Measurements from ENCODE around the gene EFHC2. TPM values are rescaled to one million over a fixed set of nuclear protein-coding genes. Genes with fewer than 3 reads are reported as not detected.

The EFHC2 gene
- total RNA-seq, 1 donor from 2014 or later = under 0.01 TPM

DNA sequence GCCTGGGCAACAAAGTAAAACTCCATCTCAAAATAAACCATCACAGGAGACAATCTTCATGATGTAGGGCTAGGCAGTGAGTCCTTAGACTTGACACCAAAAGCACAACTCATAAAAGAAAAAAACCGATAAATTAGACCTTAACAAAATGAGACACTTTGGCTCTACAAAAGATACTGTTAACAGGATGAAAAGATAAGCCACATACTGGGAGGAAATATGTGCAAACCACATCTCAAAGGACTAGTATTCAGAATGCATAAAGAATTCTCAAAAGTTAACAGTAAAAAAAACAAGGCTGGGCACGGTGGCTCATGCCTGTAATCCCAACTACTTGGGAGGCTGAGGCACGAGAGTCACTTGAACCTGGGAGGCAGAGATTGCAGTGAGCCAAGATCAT is 13.2 kb downstream of the EFHC2 start:
- H3K27me3 ChIP-seq (ENCODE audit: control insufficient read depth, insufficient read depth, low read length) = no peaks in the 10 kb centered on the region
- H3K36me3 ChIP-seq (ENCODE audit: control insufficient read depth, insufficient read depth, low read length) = no peaks in the 10 kb centered on the region
- DNase-seq (ENCODE audit: low read depth) (no peak), FAIRE-seq (no peak)
- no peak overlapping the region for H3K4me3 ChIP-seq (ENCODE audit: low read depth, low read length)
- no peak for TF ChIP-seq CTCF (IDR thresholded peaks at IDR 0.05; ENCODE audit: insufficient read depth, low read length, severe bottlenecking)

GRCh38 chrX:44319550-44319949 is 23.9 kb downstream of the EFHC2 start:
- Histone ChIP-seq H3K4me3 (ENCODE audit: low read depth, low read length) (no peak overlapping the region), H3K27me3 (ENCODE audit: control insufficient read depth, insufficient read depth, low read length) (no peaks in the 10 kb centered on the region), H3K36me3 (ENCODE audit: control insufficient read depth, insufficient read depth, low read length) (no peaks in the 10 kb centered on the region)
- FAIRE-seq (no peak), DNase-seq (ENCODE audit: low read depth) (no peak)
- no peak for TF ChIP-seq CTCF (IDR thresholded peaks at IDR 0.05; ENCODE audit: insufficient read depth, low read length, severe bottlenecking)

DNA sequence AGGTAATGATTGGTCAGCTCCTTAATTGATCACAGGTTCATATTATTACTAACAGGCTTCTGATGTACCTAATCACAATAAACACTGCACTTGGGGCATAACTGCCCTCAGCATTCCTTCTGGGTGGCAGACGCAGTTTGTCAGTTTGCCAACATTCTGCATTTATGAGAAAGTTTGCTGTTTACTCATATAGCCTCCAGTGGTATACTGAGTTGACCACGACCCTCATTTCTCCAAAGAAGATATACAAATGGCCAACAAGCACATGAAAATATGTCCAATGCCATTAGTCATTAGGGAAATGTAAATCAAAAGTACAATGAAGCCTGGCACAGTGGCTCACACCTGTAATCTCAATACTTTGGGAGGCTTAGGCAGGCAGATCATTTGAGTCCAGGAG is 26.3 kb downstream of the EFHC2 start:
- TF ChIP-seq CTCF (IDR thresholded peaks at IDR 0.05; ENCODE audit: insufficient read depth, low read length, severe bottlenecking) = no peak
- DNase-seq (ENCODE audit: low read depth) (peak; percentile 1), FAIRE-seq (no peak)
- H3K4me3 ChIP-seq (ENCODE audit: low read depth, low read length) = no peak overlapping the region
- no peaks in the 10 kb centered on the region for H3K36me3 ChIP-seq (ENCODE audit: control insufficient read depth, insufficient read depth, low read length)
- H3K27me3 ChIP-seq (ENCODE audit: control insufficient read depth, insufficient read depth, low read length) = no peaks in the 10 kb centered on the region

DNA sequence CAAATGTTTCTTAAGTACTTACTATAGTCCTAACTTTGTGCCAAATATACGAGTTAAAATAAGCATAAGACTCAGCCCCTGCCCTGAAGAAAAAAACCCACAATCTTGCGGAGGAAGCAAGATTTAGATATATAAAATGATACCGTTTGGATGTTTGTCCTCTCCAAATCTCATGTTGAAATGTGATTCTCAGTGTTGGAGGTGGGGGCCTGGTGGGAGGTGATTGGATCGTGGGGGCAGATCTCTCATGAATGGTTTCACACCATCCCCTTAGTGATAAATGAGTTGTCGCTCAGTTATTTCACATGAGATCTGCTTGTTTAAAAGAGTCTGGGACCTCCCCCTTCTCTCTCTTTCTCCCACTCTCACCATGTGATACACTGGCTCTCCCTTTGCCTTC is 28.7 kb downstream of the EFHC2 start:
- H3K27me3 ChIP-seq (ENCODE audit: control insufficient read depth, insufficient read depth, low read length) = no peaks in the 10 kb centered on the region
- no peak for TF ChIP-seq CTCF (IDR thresholded peaks at IDR 0.05; ENCODE audit: insufficient read depth, low read length, severe bottlenecking)
- no peak for DNase-seq (ENCODE audit: low read depth)
- H3K36me3 ChIP-seq (ENCODE audit: control insufficient read depth, insufficient read depth, low read length) = no peaks in the 10 kb centered on the region
- H3K4me3 ChIP-seq (ENCODE audit: low read depth, low read length) = no peak overlapping the region
- no peak for FAIRE-seq

DNA sequence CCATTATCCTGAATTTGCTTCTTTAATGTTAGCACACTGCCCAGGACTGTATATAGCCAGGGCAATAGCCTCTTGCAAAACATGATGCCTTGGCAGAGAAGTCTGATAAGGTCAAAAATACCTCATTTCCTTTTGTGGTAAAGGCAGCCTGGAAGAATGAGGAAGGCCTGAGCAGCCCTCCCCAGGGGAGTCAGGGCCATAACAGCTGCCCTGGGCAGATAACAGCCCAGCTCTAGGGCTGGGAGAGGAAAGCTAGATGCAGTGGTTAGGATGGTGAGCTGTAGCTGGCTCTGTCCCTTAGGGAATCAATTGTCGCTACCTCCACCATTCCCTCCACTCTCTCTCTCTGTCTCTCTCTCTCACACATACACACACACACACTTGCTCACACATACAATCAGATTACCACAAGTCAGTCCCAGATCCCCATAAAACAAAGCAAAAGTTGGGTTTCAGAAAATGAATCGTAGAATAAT is 29.2 kb downstream of the EFHC2 start:
- DNase-seq (ENCODE audit: low read depth) = peak; percentile 42
- TF ChIP-seq CTCF (IDR thresholded peaks at IDR 0.05; ENCODE audit: insufficient read depth, low read length, severe bottlenecking) = no peak
- H3K36me3 ChIP-seq (ENCODE audit: control insufficient read depth, insufficient read depth, low read length) = no peaks in the 10 kb centered on the region
- no peak overlapping the region for H3K4me3 ChIP-seq (ENCODE audit: low read depth, low read length)
- H3K27me3 ChIP-seq (ENCODE audit: control insufficient read depth, insufficient read depth, low read length) = no peaks in the 10 kb centered on the region
- FAIRE-seq = no peak

DNA sequence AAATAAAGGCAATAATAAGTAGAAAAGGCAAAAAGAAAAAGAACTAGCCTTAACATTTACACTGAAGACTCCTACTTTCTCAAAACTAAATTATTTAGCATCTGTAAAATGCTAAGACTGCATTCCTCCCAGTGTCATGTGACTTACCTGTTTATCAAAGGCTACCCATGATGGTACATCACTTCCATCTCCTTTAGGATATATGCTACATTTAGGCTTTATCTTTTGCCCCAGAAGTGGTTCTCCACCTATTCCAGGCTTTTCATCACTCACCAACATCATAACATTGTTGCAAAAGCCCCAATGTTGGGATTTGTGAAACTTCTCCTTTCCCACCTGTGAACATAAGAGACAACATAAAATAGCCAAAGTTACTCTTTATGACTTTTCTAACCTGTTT is 31.1 kb downstream of the EFHC2 start:
- H3K27me3 ChIP-seq (ENCODE audit: control insufficient read depth, insufficient read depth, low read length) = no peaks in the 10 kb centered on the region
- no peak for TF ChIP-seq CTCF (IDR thresholded peaks at IDR 0.05; ENCODE audit: insufficient read depth, low read length, severe bottlenecking)
- DNase-seq (ENCODE audit: low read depth) (no peak), FAIRE-seq (no peak)
- no peak overlapping the region for H3K4me3 ChIP-seq (ENCODE audit: low read depth, low read length)
- H3K36me3 ChIP-seq (ENCODE audit: control insufficient read depth, insufficient read depth, low read length) = no peaks in the 10 kb centered on the region

Data from bronchial epithelial cell (primary cell).